RWPE2 (cell line): ENCODE measurements around the gene KRT9.
"Not testable (repeated sequence)": the region's sequence is repeated elsewhere in the genome, so short reads cannot be mapped to it uniquely, and the experiment has no call there.

ENCODE experiments used
- ATAC-seq: fragments of 200-7000 bp; cut with Tn5 transposase; 3 replicates; pipeline ENCODE4 v1.9.1; 2021; ENCODE audit warnings: low read depth
- DNase-seq: peaks from one replicate; pipeline ENCODE4 v3.0.0-alpha.2; 2020; ENCODE audit warnings: low spot score
- H3K27ac ChIP-seq: fragments of 450-650 bp; 2 replicates; pipeline ENCODE4 v1.5.1; 2017; ENCODE audit warnings: mild to moderate bottlenecking; ENCODE audit not compliant: poor library complexity, severe bottlenecking
- H3K27me3 ChIP-seq: fragments of 250-450 bp; sonication (Bioruptor Pico); 2 replicates; pipeline ENCODE4 v1.5.1; 2021; ENCODE audit warnings: mild to moderate bottlenecking, moderate library complexity; ENCODE audit not compliant: insufficient read depth, poor library complexity, severe bottlenecking
- H3K36me3 ChIP-seq: fragments of 250-450 bp; sonication (Bioruptor Pico); 2 replicates; pipeline ENCODE4 v1.5.1; 2020; ENCODE audit warnings: low read depth, mild to moderate bottlenecking, moderate library complexity
- H3K4me1 ChIP-seq: fragments of 250-450 bp; sonication (Bioruptor Pico); 2 replicates; pipeline ENCODE4 v1.5.1; 2021; ENCODE audit warnings: mild to moderate bottlenecking, moderate library complexity; ENCODE audit not compliant: insufficient read depth, poor library complexity, severe bottlenecking
- H3K4me3 ChIP-seq: fragments of 250-450 bp; sonication (Bioruptor Pico); 2 replicates; pipeline ENCODE4 v1.5.1; 2021; ENCODE audit warnings: mild to moderate bottlenecking, moderate library complexity; ENCODE audit not compliant: severe bottlenecking
- H3K9me3 ChIP-seq: fragments of 250-450 bp; sonication (Bioruptor Pico); 2 replicates; pipeline ENCODE4 v1.5.1; 2021; ENCODE audit warnings: mild to moderate bottlenecking, moderate library complexity; ENCODE audit not compliant: severe bottlenecking
- CTCF ChIP-seq: fragments of 450-650 bp; IDR thresholded peaks from one replicate; pipeline ENCODE4 v1.5.1; 2017; ENCODE audit warnings: mild to moderate bottlenecking, moderate library complexity; ENCODE audit not compliant: poor library complexity, severe bottlenecking

KRT9 gene

GRCh38 chr17:41614098-41614497 lies 42.2 kb upstream of the KRT9 start:
- no peaks in the 10 kb centered on the region for H3K9me3 ChIP-seq
- no peak overlapping the region for H3K4me3 ChIP-seq
- H3K27ac ChIP-seq, result peak overlapping the region; percentile 99
- H3K27me3 ChIP-seq, result no peaks in the 10 kb centered on the region
- DNase-seq, result no peak
- TF ChIP-seq CTCF, result no peak
- peaks cover 15% of the 10 kb centered on the region for H3K4me1 ChIP-seq
- no peaks in the 10 kb centered on the region for H3K36me3 ChIP-seq
- no peak for ATAC-seq

DNA sequence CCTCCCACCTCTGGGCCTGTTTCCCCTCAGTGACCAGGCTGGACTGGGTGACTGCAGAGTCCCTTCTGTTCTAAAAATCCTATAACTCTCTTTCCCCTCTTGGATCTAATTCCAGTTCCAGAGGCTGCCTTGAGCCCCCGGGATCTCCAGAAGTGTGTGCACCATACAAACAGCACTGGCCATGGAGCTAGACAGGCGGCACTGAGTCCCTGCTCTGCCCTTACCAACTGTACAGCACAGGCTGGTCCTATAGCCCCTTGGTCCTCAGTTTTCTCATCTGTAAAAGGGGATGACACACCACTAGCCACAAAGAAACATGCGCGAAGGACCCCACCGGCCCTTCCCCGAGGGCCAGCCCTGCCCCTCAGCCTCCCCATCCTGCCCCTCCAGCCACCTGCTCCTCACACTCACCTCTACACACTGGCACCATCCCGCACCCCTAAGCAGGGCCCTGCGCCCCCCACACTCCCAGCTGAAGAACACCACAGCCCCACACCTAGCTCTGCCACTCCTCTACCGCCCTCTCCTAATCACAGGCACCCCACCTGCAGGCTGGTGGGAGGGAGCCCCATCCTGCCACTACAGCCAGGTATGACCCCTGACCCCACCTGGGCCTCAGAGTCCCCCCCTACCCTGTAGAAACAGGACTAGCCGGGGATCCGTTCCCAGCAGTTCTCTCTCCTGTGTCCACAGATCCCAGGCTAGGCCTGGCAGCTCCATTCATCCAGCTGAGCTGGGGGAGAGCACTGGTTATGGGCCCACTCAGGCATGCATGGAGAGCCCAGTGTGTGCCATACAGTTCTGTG lies 41.6 kb upstream of the KRT9 start:
- peak overlapping the region; percentile 99 for H3K27ac ChIP-seq

DNA sequence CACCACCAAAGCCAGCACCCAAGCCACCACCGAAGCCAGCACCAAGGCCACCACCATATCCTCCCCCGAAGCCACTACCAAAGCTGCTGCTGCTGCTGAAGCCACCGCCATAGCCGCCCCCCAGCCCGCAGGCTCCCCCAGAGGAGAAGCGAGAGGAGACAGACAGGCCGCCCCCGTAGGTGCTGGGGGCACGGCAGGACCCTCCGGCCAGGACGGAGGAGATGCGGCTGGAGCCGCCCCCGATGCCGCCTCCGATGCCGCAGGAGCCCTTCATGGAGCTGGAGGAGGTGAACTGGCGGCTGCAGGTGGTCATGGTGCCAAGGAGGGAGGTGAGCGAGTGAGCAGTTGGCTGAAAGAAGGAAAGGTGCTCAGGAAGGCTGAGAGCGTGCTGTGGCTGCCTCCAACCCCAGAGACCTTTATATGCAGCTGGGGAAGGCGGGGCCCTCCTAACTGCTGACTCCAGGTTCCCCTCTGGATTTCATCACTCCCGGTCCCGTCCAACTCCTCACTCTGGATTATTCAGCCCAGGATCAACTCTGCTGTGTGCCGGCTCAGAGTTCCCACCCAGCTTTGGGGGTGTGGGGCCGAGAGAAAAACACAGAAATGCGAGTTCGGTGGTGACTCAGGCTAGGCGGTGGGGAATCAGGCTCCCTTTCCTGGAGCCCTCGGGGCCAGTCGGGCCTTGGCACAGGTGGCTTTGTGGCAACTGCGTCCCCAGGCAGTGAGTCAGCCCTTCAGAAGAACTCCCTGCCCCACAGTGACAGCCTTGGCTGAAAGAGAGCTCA lies 40.7 kb upstream of the KRT9 start, which contains the start of gene KRT16:
Gene KRT16 (minus strand): TSS at position 392 of the 785 bp plus-strand sequence. CDS start 79 bp downstream, at position 313.
- H3K4me1 ChIP-seq, result peaks cover 15% of the 10 kb centered on the region
- H3K4me3 ChIP-seq, result not testable (repeated sequence)
- ATAC-seq, result peak; percentile 50

More for the DNA sequence above, 41.6 kb upstream of the KRT9 start:
- H3K9me3 ChIP-seq, result no peaks in the 10 kb centered on the region
- H3K27me3 ChIP-seq, result no peaks in the 10 kb centered on the region
- no peak for ATAC-seq
- no peak for DNase-seq
- H3K4me1 ChIP-seq, result peaks cover 15% of the 10 kb centered on the region
- TF ChIP-seq CTCF, result no peak
- no peak overlapping the region for H3K4me3 ChIP-seq
- H3K36me3 ChIP-seq, result no peaks in the 10 kb centered on the region

GRCh38 chr17:41610965-41611640 lies 39.2 kb upstream of the KRT9 start:
- H3K4me1 ChIP-seq, result peaks cover 15% of the 10 kb centered on the region
- ATAC-seq (no peak), DNase-seq (no peak)
- no peak overlapping the region for H3K4me3 ChIP-seq
- no peaks in the 10 kb centered on the region for H3K9me3 ChIP-seq
- H3K27me3 ChIP-seq, result no peaks in the 10 kb centered on the region
- no peaks in the 10 kb centered on the region for H3K36me3 ChIP-seq
- no peak for TF ChIP-seq CTCF
- no peak overlapping the region for H3K27ac ChIP-seq

More for the DNA sequence above, 40.7 kb upstream of the KRT9 start, which contains the start of gene KRT16:
- not testable (repeated sequence) for H3K9me3 ChIP-seq, H3K27me3 ChIP-seq, H3K36me3 ChIP-seq
- H3K27ac ChIP-seq, result peak within 1 kb of the TSS; percentile 66
- DNase-seq, result peak; percentile 77

GRCh38 chr17:41610061-41610517 lies 38.2 kb upstream of the KRT9 start:
- H3K27me3 ChIP-seq, H3K9me3 ChIP-seq, ATAC-seq: not testable (repeated sequence)

GRCh38 chr17:41606930-41607329 lies 35.1 kb upstream of the KRT9 start:
- not testable (repeated sequence) for H3K27me3 ChIP-seq, ATAC-seq, H3K4me3 ChIP-seq, H3K9me3 ChIP-seq, DNase-seq, H3K4me1 ChIP-seq, H3K36me3 ChIP-seq, H3K27ac ChIP-seq

More at GRCh38 chr17:41610061-41610517, 38.2 kb upstream of the KRT9 start:
- not testable (repeated sequence) for H3K4me3 ChIP-seq, H3K27ac ChIP-seq, H3K36me3 ChIP-seq, DNase-seq
- peaks cover 14% of the 10 kb centered on the region for H3K4me1 ChIP-seq
